ENCODE data around the gene SLF2. TPM values are rescaled to one million over a fixed set of nuclear protein-coding genes. Genes with fewer than 3 reads are reported as not detected.

The SLF2 gene
- total RNA-seq, 2 donors from 2014 or later, result 31.5 to 38.9 TPM

DNA sequence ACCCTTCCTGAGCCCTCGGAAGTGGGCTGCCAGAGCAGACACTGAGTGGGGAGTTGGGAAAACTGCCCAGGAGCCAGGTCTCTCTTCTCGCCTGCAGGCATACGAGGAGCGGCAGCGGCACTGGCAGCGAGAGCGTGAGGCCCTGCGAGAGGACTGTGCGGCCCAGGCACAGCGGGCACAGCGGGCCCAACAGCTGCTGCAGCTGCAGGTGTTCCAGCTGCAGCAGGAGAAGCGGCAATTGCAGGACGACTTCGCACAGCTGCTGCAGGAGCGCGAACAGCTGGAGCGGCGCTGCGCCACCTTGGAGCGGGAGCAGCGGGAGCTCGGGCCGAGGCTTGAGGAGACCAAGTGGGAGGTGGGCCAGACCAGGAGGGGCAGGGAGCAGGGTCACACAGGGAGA is 92.6 kb downstream of the SLF2 start:
- no peaks in the 10 kb centered on the region for H3K4me1 ChIP-seq (ENCODE audit: control insufficient read depth, insufficient read depth, low read length)
- Mint-ChIP-seq H3K27me3 (ENCODE audit: insufficient read depth) (no peaks in the 10 kb centered on the region), H3K9me3 (no peaks in the 10 kb centered on the region), H3K27ac (no peak overlapping the region), H3K4me1 (peaks cover 10% of the 10 kb centered on the region), H3K36me3 (ENCODE audit: low read depth) (peaks cover 26% of the 10 kb centered on the region), H3K4me3 (no peak overlapping the region)
- no peak overlapping the region for H3K9ac ChIP-seq (ENCODE audit: extremely low read depth, low read length, poor library complexity, severe bottlenecking)
- H3K9me3 ChIP-seq (ENCODE audit: control insufficient read depth, low read length), result no peaks in the 10 kb centered on the region
- TF ChIP-seq, protein P1, sequence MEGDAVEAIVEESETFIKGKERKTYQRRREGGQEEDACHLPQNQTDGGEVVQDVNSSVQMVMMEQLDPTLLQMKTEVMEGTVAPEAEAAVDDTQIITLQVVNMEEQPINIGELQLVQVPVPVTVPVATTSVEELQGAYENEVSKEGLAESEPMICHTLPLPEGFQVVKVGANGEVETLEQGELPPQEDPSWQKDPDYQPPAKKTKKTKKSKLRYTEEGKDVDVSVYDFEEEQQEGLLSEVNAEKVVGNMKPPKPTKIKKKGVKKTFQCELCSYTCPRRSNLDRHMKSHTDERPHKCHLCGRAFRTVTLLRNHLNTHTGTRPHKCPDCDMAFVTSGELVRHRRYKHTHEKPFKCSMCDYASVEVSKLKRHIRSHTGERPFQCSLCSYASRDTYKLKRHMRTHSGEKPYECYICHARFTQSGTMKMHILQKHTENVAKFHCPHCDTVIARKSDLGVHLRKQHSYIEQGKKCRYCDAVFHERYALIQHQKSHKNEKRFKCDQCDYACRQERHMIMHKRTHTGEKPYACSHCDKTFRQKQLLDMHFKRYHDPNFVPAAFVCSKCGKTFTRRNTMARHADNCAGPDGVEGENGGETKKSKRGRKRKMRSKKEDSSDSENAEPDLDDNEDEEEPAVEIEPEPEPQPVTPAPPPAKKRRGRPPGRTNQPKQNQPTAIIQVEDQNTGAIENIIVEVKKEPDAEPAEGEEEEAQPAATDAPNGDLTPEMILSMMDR (conservative IDR thresholded peaks at IDR 0.05), result no peak
- H3K4me3 ChIP-seq (ENCODE audit: low read length), result no peak overlapping the region
- peaks cover 41% of the 10 kb centered on the region for H3K36me3 ChIP-seq (ENCODE audit: control insufficient read depth, insufficient read depth, low read length)
- H3K27ac ChIP-seq (ENCODE audit: low read depth, low read length), result no peak overlapping the region
- WGBS, 2 experiments (ENCODE audit: insufficient coverage in 1 of 2, insufficient read length in 1 of 2), result 94 to 98% methylated on average over 2 to 23 of the region's 23 CpGs
- H3K27me3 ChIP-seq (ENCODE audit: control insufficient read depth, insufficient read depth, low read length, poor library complexity, severe bottlenecking), result no peaks in the 10 kb centered on the region
- DNase-seq, result no peak

DNA sequence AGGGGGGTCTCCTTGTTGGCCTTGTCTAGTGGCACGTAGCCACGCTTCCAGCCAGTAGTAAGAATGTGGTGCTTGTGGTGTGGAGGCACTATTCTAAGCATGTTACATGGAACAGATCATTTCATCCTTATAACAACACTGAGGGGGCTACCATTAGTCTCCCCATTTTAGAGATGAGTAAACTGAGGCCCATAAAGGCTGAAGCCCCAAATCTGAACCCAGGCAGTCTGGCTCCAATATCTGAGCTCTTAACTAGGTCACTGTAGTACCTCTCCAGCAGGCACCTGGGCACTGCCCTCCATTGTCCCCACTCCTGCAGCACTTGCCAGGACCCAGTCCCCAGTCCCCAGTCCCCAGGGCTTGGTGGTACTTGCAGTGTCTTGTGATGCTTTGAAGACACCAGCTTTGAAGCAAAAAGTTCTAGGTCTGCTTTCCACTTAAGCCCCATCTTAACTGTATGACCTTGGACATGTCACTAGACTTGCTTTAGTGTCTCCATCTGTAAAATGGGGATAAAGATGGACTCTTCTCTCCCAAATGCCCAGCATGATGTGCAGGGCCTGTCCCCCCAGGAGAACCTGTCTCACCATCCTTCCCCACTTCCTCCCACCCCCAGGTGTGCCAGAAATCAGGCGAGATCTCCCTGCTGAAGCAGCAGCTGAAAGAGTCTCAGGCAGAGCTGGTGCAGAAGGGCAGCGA is 93.3 kb downstream of the SLF2 start:
- Mint-ChIP-seq H3K4me1 (peaks cover 7% of the 10 kb centered on the region), H3K27me3 (ENCODE audit: insufficient read depth) (no peaks in the 10 kb centered on the region), H3K9me3 (no peaks in the 10 kb centered on the region), H3K27ac (no peak overlapping the region), H3K4me3 (no peak overlapping the region), H3K36me3 (ENCODE audit: low read depth) (peaks cover 26% of the 10 kb centered on the region)
- no peak overlapping the region for H3K27ac ChIP-seq (ENCODE audit: low read depth, low read length)
- H3K36me3 ChIP-seq (ENCODE audit: control insufficient read depth, insufficient read depth, low read length), result peaks cover 41% of the 10 kb centered on the region
- H3K4me1 ChIP-seq (ENCODE audit: control insufficient read depth, insufficient read depth, low read length), result no peaks in the 10 kb centered on the region
- TF ChIP-seq, protein P1 (conservative IDR thresholded peaks at IDR 0.05), result no peak
- no peak overlapping the region for H3K4me3 ChIP-seq (ENCODE audit: low read length)
- DNase-seq, result no peak
- no peak overlapping the region for H3K9ac ChIP-seq (ENCODE audit: extremely low read depth, low read length, poor library complexity, severe bottlenecking)
- no peaks in the 10 kb centered on the region for H3K27me3 ChIP-seq (ENCODE audit: control insufficient read depth, insufficient read depth, low read length, poor library complexity, severe bottlenecking)
- WGBS, 2 experiments (ENCODE audit: insufficient coverage in 1 of 2, insufficient read length in 1 of 2), result 87 to 93% methylated on average over 2 to 3 of the region's 4 CpGs
- H3K9me3 ChIP-seq (ENCODE audit: control insufficient read depth, low read length), result no peaks in the 10 kb centered on the region

DNA sequence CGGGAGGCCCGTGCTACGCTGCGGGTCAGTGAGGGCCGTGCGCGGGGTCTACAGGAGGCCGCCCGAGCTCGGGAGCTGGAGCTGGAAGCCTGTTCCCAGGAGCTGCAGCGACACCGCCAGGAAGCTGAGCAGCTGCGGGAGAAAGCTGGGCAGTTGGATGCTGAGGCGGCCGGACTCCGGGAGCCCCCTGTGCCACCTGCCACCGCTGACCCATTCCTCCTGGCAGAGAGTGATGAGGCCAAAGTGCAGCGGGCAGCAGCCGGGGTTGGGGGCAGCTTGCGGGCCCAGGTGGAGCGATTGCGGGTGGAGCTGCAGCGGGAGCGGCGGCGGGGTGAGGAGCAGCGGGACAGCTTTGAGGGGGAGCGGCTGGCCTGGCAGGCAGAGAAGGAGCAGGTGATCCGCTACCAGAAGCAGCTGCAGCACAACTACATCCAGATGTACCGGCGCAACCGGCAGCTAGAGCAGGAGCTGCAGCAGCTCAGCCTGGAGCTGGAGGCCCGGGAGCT is 93.9 kb downstream of the SLF2 start:
- no peak overlapping the region for H3K4me3 Mint-ChIP-seq
- Histone ChIP-seq H3K9ac (ENCODE audit: extremely low read depth, low read length, poor library complexity, severe bottlenecking) (no peak overlapping the region), H3K9me3 (ENCODE audit: control insufficient read depth, low read length) (no peaks in the 10 kb centered on the region), H3K4me3 (ENCODE audit: low read length) (no peak overlapping the region), H3K27me3 (ENCODE audit: control insufficient read depth, insufficient read depth, low read length, poor library complexity, severe bottlenecking) (no peaks in the 10 kb centered on the region), H3K4me1 (ENCODE audit: control insufficient read depth, insufficient read depth, low read length) (no peaks in the 10 kb centered on the region), H3K36me3 (ENCODE audit: control insufficient read depth, insufficient read depth, low read length) (peaks cover 41% of the 10 kb centered on the region), H3K27ac (ENCODE audit: low read depth, low read length) (no peak overlapping the region)
- 90 to 94% methylated on average over 21 to 33 of the region's 33 CpGs for WGBS, 2 experiments (ENCODE audit: insufficient coverage in 1 of 2, insufficient read length in 1 of 2)
- no peak overlapping the region for H3K27ac Mint-ChIP-seq
- no peaks in the 10 kb centered on the region for H3K27me3 Mint-ChIP-seq (ENCODE audit: insufficient read depth)
- no peaks in the 10 kb centered on the region for H3K9me3 Mint-ChIP-seq
- H3K4me1 Mint-ChIP-seq, result peaks cover 5% of the 10 kb centered on the region
- TF ChIP-seq, protein P1 (conservative IDR thresholded peaks at IDR 0.05), result no peak
- peaks cover 26% of the 10 kb centered on the region for H3K36me3 Mint-ChIP-seq (ENCODE audit: low read depth)
- DNase-seq, result no peak
